Caco-2 (cell line): Measurements from ENCODE around the gene MCC. TPM values are rescaled to one million over a fixed set of nuclear protein-coding genes. Genes with fewer than 3 reads are reported as not detected.

Experiments
- BruUV-seq: library from RNA; stranded (reverse); fragments of 400-500 nt; replicated peaks from 2 replicates; lab custom pipeline; 2021; lab: Mats Ljungman, UMichigan
- CTCF ChIA-PET: fragments of 300-600 bp; sonication (Branson Sonifier 250); formaldehyde crosslinking; loops from one replicate; lab custom pipeline; 2022; ENCODE audit warnings: antibody characterized with exemption; lab: Charles Lee
- POLR2A ChIA-PET: fragments of 300-600 bp; sonication (Branson Sonifier 250); formaldehyde crosslinking; loops from one replicate; lab custom pipeline; 2022; ENCODE audit warnings: antibody characterized with exemption; lab: Charles Lee
- DNase-seq, 2 experiments: peaks; one replicate each; pipeline versions ENCODE4 v3.0.0 to v3.0.0-alpha.2; 2020 to 2022
- H3K27me3 ChIP-seq: replicated peaks from 2 replicates; pipeline ENCODE4 v1.6.0; 2011; ENCODE audit warnings: low read length; ENCODE audit not compliant: control insufficient read depth, insufficient read depth
- H3K36me3 ChIP-seq: 2 replicates; pipeline ENCODE4 v1.5.1; 2011; ENCODE audit warnings: low read length; ENCODE audit not compliant: control insufficient read depth, insufficient read depth
- H3K4me1 ChIP-seq: fragments of 250-450 bp; sonication (Bioruptor Pico); 2 replicates; pipeline ENCODE4 v1.5.1; 2020; ENCODE audit warnings: mild to moderate bottlenecking
- H3K4me3 ChIP-seq: 2 replicates; pipeline ENCODE4 v1.5.1; 2011; ENCODE audit warnings: low read depth, mild to moderate bottlenecking, control low read depth, low read length
- H3K9me3 ChIP-seq: fragments of 250-450 bp; sonication (Bioruptor Pico); 2 replicates; pipeline ENCODE4 v1.5.1; 2020; ENCODE audit warnings: mild to moderate bottlenecking, moderate library complexity
- H3K27ac Mint-ChIP-seq: one replicate; pipeline ENCODE4 v1.8.0; 2022; ENCODE audit warnings: mixed read lengths; ENCODE audit not compliant: unreplicated experiment
- H3K27me3 Mint-ChIP-seq: one replicate; pipeline ENCODE4 v1.8.0; 2022; ENCODE audit warnings: mixed read lengths; ENCODE audit not compliant: insufficient read depth, unreplicated experiment
- H3K36me3 Mint-ChIP-seq: one replicate; pipeline ENCODE4 v1.8.0; 2022; ENCODE audit warnings: mild to moderate bottlenecking, mixed read lengths; ENCODE audit not compliant: insufficient read depth, unreplicated experiment
- H3K4me1 Mint-ChIP-seq: one replicate; pipeline ENCODE4 v1.8.0; 2022; ENCODE audit warnings: low read depth, mixed read lengths; ENCODE audit not compliant: unreplicated experiment
- H3K4me3 Mint-ChIP-seq: one replicate; pipeline ENCODE4 v1.8.0; 2022; ENCODE audit warnings: mild to moderate bottlenecking, moderate library complexity, mixed read lengths; ENCODE audit not compliant: unreplicated experiment
- H3K9me3 Mint-ChIP-seq: one replicate; pipeline ENCODE4 v1.8.0; 2022; ENCODE audit warnings: mixed read lengths; ENCODE audit not compliant: unreplicated experiment
- CTCF ChIP-seq, 2 experiments: fragments of 200-600 bp in 1 of 2; IDR thresholded peaks; 1 replicate in 1 of 2; 2 replicates in 1 of 2; pipeline versions ENCODE4 v1.5.1 to v1.8.0; 2011 to 2022; ENCODE audit warnings: antibody characterized with exemption in 1 of 2, control low read depth in 1 of 2, inconsistent platforms in 1 of 2, low read depth in 1 of 2, low read length in 1 of 2, mild to moderate bottlenecking in 1 of 2, moderate library complexity in 1 of 2; ENCODE audit not compliant: insufficient read depth in 1 of 2, severe bottlenecking in 1 of 2, unreplicated experiment in 1 of 2
- intact Hi-C: fragments of 100-400 bp; cut with micrococcal nuclease; formaldehyde crosslinking; loops from one replicate; pipeline ENCODE4 v1.10.0; 2022; ENCODE audit not compliant: unreplicated experiment
- total RNA-seq: library from RNA; stranded (reverse); gene quantifications from 2 replicates; pipeline ENCODE4 v1.2.3, GENCODE V29; 2022

Gene MCC
- total RNA-seq, 1 experiment from 2014 or later, result 0.09 TPM

DNA sequence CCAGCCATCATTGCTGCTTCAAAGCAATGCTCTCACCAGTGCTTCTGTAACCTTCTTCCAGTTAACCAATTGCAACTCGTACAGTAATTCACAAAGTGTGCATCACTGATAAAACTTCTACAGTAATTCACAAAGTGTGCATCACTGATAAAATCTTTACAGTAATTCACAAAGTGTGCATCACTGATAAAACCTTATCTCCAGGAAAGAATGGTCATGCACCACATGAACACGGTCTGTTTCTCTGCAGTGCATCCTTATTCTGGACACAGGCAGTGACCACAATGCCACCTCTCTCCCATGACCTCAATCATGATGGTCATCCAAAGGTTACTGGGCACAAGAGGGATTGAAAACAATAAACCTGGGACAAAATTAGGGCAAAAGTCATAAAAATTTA lies 207.1 kb downstream of the MCC start:
- CTCF ChIA-PET, result no interaction called here
- H3K4me1 ChIP-seq, result no peaks in the 10 kb centered on the region
- H3K9me3 ChIP-seq, result no peaks in the 10 kb centered on the region
- BruUV-seq, result no TSS peak
- POLR2A ChIA-PET, result no interaction called here
- no peaks in the 10 kb centered on the region for H3K36me3 ChIP-seq
- TF ChIP-seq CTCF (IDR thresholded peaks at IDR 0.05; ENCODE audit: insufficient read depth in 1 of 2, low read depth in 1 of 2, low read length in 1 of 2, severe bottlenecking in 1 of 2, unreplicated experiment in 1 of 2), result no peak
- Mint-ChIP-seq H3K4me1 (no peaks in the 10 kb centered on the region), H3K36me3 (no peaks in the 10 kb centered on the region), H3K9me3 (no peaks in the 10 kb centered on the region), H3K27ac (no peak overlapping the region), H3K4me3 (no peak overlapping the region), H3K27me3 (peaks cover 16% of the 10 kb centered on the region)
- no peak overlapping the region for H3K4me3 ChIP-seq
- intact Hi-C loops, result no loop called here
- no peaks in the 10 kb centered on the region; the same call in 1 of the 2 replicates for H3K27me3 ChIP-seq
- no peak for DNase-seq

DNA sequence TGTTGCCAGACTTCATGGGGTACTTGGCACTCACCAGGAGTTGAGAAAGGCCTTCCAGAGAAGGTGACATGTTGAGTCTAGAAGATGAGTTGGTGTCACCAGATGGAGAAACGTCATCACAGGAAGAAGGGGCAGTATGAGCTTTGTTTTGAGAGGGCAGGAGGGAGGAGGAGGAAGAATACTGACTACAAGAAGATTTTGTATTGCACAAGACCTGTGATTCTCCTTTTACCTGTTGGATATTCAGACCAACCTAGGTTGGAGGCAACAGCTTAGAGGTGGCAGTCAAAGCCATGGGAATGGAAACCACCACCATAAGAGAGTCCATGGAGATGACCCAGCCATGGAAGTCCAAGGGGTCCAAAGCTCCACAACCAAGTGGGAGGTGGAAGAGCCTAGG lies 207.7 kb downstream of the MCC start:
- H3K4me3 ChIP-seq, result no peak overlapping the region
- no peaks in the 10 kb centered on the region; the same call in 1 of the 2 replicates for H3K27me3 ChIP-seq
- Mint-ChIP-seq H3K9me3 (no peaks in the 10 kb centered on the region), H3K36me3 (no peaks in the 10 kb centered on the region), H3K4me3 (no peak overlapping the region), H3K27me3 (peaks cover 14% of the 10 kb centered on the region), H3K27ac (no peak overlapping the region), H3K4me1 (no peaks in the 10 kb centered on the region)
- ChIA-PET CTCF (no interaction called here), POLR2A (no interaction called here)
- no peaks in the 10 kb centered on the region for H3K4me1 ChIP-seq
- DNase-seq, result no peak
- intact Hi-C loops, result no loop called here
- no peaks in the 10 kb centered on the region for H3K9me3 ChIP-seq
- H3K36me3 ChIP-seq, result no peaks in the 10 kb centered on the region
- BruUV-seq, result no TSS peak
- no peak for TF ChIP-seq CTCF (IDR thresholded peaks at IDR 0.05; ENCODE audit: insufficient read depth in 1 of 2, low read depth in 1 of 2, low read length in 1 of 2, severe bottlenecking in 1 of 2, unreplicated experiment in 1 of 2)

GRCh38 chr5:113278976-113279375 lies 209.3 kb downstream of the MCC start:
- DNase-seq, result no peak
- H3K4me1 Mint-ChIP-seq, result no peaks in the 10 kb centered on the region
- BruUV-seq, result no TSS peak
- Histone ChIP-seq H3K27me3 (no peaks in the 10 kb centered on the region; the same call in 1 of the 2 replicates), H3K4me3 (no peak overlapping the region), H3K36me3 (no peaks in the 10 kb centered on the region), H3K4me1 (no peaks in the 10 kb centered on the region), H3K9me3 (no peaks in the 10 kb centered on the region)
- H3K27me3 Mint-ChIP-seq, result peaks cover 15% of the 10 kb centered on the region
- ChIA-PET CTCF (no interaction called here), POLR2A (no interaction called here)
- no peak overlapping the region for H3K27ac Mint-ChIP-seq
- intact Hi-C loops, result no loop called here
- H3K36me3 Mint-ChIP-seq, result no peaks in the 10 kb centered on the region
- no peak overlapping the region for H3K4me3 Mint-ChIP-seq
- TF ChIP-seq CTCF (IDR thresholded peaks at IDR 0.05; ENCODE audit: insufficient read depth in 1 of 2, low read depth in 1 of 2, low read length in 1 of 2, severe bottlenecking in 1 of 2, unreplicated experiment in 1 of 2), result no peak
- H3K9me3 Mint-ChIP-seq, result no peaks in the 10 kb centered on the region
